ENCODE measurements around the gene PAQR8. TPM values are rescaled to one million over a fixed set of nuclear protein-coding genes. Genes with fewer than 3 reads are reported as not detected.

PAQR8 gene
- total RNA-seq, 1 donor from 2014 or later = 6.1 TPM

- no peaks in the 10 kb centered on the region for H3K27me3 ChIP-seq
- H3K4me3 ChIP-seq = no peak overlapping the region
- intact Hi-C loops (cut with DNase I) = no loop called here
- H3K9me3 ChIP-seq = no peaks in the 10 kb centered on the region
- H3K4me1 ChIP-seq = no peaks in the 10 kb centered on the region
- H3K36me3 ChIP-seq = no peaks in the 10 kb centered on the region
- no peak overlapping the region for H3K27ac ChIP-seq
- TF ChIP-seq CTCF (IDR thresholded peaks at IDR 0.05) = no peak
- DNase-seq (ENCODE audit: low spot score in 2 of 2) = no peak
Observed at GRCh38 chr6:52371656-52372191, 9.8 kb downstream of the PAQR8 start.

GRCh38 chr6:52373151-52373690 lies 11.3 kb downstream of the PAQR8 start:
- intact Hi-C loops (cut with DNase I) = no loop called here
- no peak for DNase-seq (ENCODE audit: low spot score in 2 of 2)
- H3K27ac ChIP-seq = no peak overlapping the region
- H3K4me3 ChIP-seq = no peak overlapping the region
- no peaks in the 10 kb centered on the region for H3K36me3 ChIP-seq
- no peaks in the 10 kb centered on the region for H3K9me3 ChIP-seq
- H3K27me3 ChIP-seq = no peaks in the 10 kb centered on the region
- no peaks in the 10 kb centered on the region for H3K4me1 ChIP-seq
- TF ChIP-seq CTCF (IDR thresholded peaks at IDR 0.05) = no peak

GRCh38 chr6:52374247-52374646 lies 12.3 kb downstream of the PAQR8 start:
- no peak overlapping the region for H3K4me3 ChIP-seq
- no peaks in the 10 kb centered on the region for H3K4me1 ChIP-seq
- H3K27ac ChIP-seq = no peak overlapping the region
- H3K9me3 ChIP-seq = no peaks in the 10 kb centered on the region
- DNase-seq (ENCODE audit: low spot score in 2 of 2) = no peak
- TF ChIP-seq CTCF (IDR thresholded peaks at IDR 0.05) = no peak
- intact Hi-C loops (cut with DNase I) = no loop called here
- no peaks in the 10 kb centered on the region for H3K27me3 ChIP-seq
- no peaks in the 10 kb centered on the region for H3K36me3 ChIP-seq

GRCh38 chr6:52375780-52376556 lies 14.0 kb downstream of the PAQR8 start:
- TF ChIP-seq CTCF (IDR thresholded peaks at IDR 0.05) = no peak
- Histone ChIP-seq H3K4me1 (no peaks in the 10 kb centered on the region), H3K9me3 (no peaks in the 10 kb centered on the region), H3K4me3 (no peak overlapping the region), H3K36me3 (no peaks in the 10 kb centered on the region), H3K27ac (no peak overlapping the region), H3K27me3 (no peaks in the 10 kb centered on the region)
- intact Hi-C loops (cut with DNase I) = no loop called here
- DNase-seq (ENCODE audit: low spot score in 2 of 2) = no peak

- no peak for DNase-seq (ENCODE audit: low spot score in 2 of 2)
- H3K36me3 ChIP-seq = no peaks in the 10 kb centered on the region
- intact Hi-C loops (cut with DNase I) = no loop called here
- no peak overlapping the region for H3K4me3 ChIP-seq
- no peaks in the 10 kb centered on the region for H3K9me3 ChIP-seq
- H3K4me1 ChIP-seq = no peaks in the 10 kb centered on the region
- no peak overlapping the region for H3K27ac ChIP-seq
- TF ChIP-seq CTCF (IDR thresholded peaks at IDR 0.05) = no peak
- no peaks in the 10 kb centered on the region for H3K27me3 ChIP-seq
Observed at GRCh38 chr6:52376763-52377162, 14.8 kb downstream of the PAQR8 start.
